Smooth muscle cell of bladder (primary cell): ENCODE results near the gene METTL8. TPM values are rescaled to one million over a fixed set of nuclear protein-coding genes. Genes with fewer than 3 reads are reported as not detected.

Experiments used
- total RNA-seq: library from RNA; depleted of rRNA; stranded (reverse); fragments of >200 nt; gene quantifications from 2 replicates; pipeline ENCODE4 v1.2.3, GENCODE V29; 2014

Gene METTL8
- total RNA-seq, result 6.4 and 10.0 TPM in 2 replicates

GRCh38 chr2:171433763-171434012 lies at the start of gene METTL8:
Gene METTL8, minus strand, starts transcription at chr2:171433990. Its CDS starts 41,805 bp downstream, at chr2:171392185.

GRCh38 chr2:171434013-171434989 lies 511 bp upstream of the METTL8 start, which contains the start of gene DCAF17:
Gene DCAF17, plus strand, starts transcription at chr2:171434226. Its CDS starts 352 bp downstream, at chr2:171434578.

Other genes with a start within 250 kb of the METTL8 start
- 17.1 and 23.4 TPM in 2 replicates for gene DCAF17, start 236 bp upstream of the METTL8 start, total RNA-seq
- gene CYBRD1, start 88.5 kb upstream of the METTL8 start, total RNA-seq, result 195 and 340 TPM in 2 replicates